HCT116 (cell line): ENCODE data around the gene STUM.

Source experiments
- CEBPB ChIP-seq: IDR thresholded peaks from 2 replicates; pipeline ENCODE4 v1.6.1; 2012; ENCODE audit warnings: low read depth
- EZH2 ChIP-seq: fragments of 200-600 bp; sonication (generic); IDR thresholded peaks from 2 replicates; pipeline ENCODE4 v1.6.1; 2017; ENCODE audit warnings: antibody characterized with exemption, mixed run types
- EZH2phosphoT487 ChIP-seq: fragments of 200-600 bp; IDR thresholded peaks from 2 replicates; pipeline ENCODE4 v1.6.1; 2018; ENCODE audit warnings: antibody characterized with exemption, borderline replicate concordance
- MAX ChIP-seq: IDR thresholded peaks from 2 replicates; pipeline ENCODE4 v1.6.1; 2012
- POLR2A ChIP-seq: IDR thresholded peaks from 2 replicates; pipeline ENCODE4 v1.7.0; 2011; ENCODE audit warnings: borderline replicate concordance; ENCODE audit not compliant: insufficient read depth, insufficient read length; ENCODE audit errors: extremely low read depth
- POLR2AphosphoS5 ChIP-seq: IDR thresholded peaks from 2 replicates; pipeline ENCODE4 v1.6.1; 2011; ENCODE audit warnings: mild to moderate bottlenecking, low read depth, low read length, moderate library complexity
- RAD21 ChIP-seq: IDR thresholded peaks from 2 replicates; pipeline ENCODE4 v1.6.1; 2012; ENCODE audit warnings: low read depth, mild to moderate bottlenecking
- REST ChIP-seq: IDR thresholded peaks from 2 replicates; pipeline ENCODE4 v1.6.1; 2012; ENCODE audit warnings: low read depth
- SP1 ChIP-seq: IDR thresholded peaks from 2 replicates; pipeline ENCODE4 v1.6.1; 2012; ENCODE audit warnings: low read depth
- TCF7L2 ChIP-seq: IDR thresholded peaks from 2 replicates; pipeline ENCODE4 v1.7.0; 2011; ENCODE audit warnings: borderline replicate concordance, inconsistent platforms; ENCODE audit not compliant: insufficient read depth, insufficient read length; ENCODE audit errors: extremely low read depth
- ZNF274 ChIP-seq: fragments of 200-500 bp; sonication (Bioruptor generic); IDR thresholded peaks from 2 replicates; pipeline ENCODE4 v1.6.1; 2014; ENCODE audit warnings: mild to moderate bottlenecking, low read depth, low read length, inconsistent platforms
- TF ChIP-seq, protein P1 (sequence below), 3 experiments: fragments of 200-600 bp in 1 of 3; sonication (generic) in 1 of 3; IDR thresholded peaks in 2 of 3; conservative IDR thresholded peaks in 1 of 3; 2 replicates each; pipeline ENCODE4 v1.5.1; 2012 to 2017; ENCODE audit warnings: low read depth in 2 of 3, low read length in 2 of 3, antibody characterized with exemption in 1 of 3, borderline replicate concordance in 1 of 3, control low read depth in 1 of 3, mild to moderate bottlenecking in 1 of 3, mixed read lengths in 1 of 3, mixed run types in 1 of 3, moderate library complexity in 1 of 3; ENCODE audit not compliant: insufficient read depth in 1 of 3

DNA sequence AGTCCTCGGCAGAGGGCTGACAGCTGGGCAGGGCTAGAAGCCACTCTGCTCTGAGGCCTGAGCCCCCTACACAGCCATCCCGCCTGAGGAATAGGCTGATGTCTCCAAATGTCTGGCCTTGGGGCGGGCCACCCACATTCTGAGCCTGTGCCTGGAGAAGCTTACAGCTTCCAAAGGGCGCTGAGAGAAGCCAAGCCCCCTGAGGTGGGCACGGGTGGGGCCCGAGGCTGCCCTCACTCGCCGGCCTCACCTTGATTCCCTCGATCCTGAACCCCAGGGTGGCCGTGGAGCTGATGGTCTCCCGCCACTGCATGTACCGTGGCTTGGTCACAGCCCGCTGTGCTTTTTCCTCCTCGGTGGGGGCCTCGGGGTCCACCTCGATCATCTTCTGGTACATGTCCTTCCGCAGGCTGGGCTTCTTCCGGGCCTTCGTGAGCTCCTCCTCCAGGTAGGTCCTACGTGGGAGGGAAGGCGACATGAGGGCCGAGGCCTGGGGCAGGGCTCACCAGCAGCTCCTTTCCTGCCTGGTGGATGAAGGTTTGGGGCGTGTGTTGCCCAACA is 93.2 kb downstream of the STUM start:
- TF ChIP-seq, protein P1, sequence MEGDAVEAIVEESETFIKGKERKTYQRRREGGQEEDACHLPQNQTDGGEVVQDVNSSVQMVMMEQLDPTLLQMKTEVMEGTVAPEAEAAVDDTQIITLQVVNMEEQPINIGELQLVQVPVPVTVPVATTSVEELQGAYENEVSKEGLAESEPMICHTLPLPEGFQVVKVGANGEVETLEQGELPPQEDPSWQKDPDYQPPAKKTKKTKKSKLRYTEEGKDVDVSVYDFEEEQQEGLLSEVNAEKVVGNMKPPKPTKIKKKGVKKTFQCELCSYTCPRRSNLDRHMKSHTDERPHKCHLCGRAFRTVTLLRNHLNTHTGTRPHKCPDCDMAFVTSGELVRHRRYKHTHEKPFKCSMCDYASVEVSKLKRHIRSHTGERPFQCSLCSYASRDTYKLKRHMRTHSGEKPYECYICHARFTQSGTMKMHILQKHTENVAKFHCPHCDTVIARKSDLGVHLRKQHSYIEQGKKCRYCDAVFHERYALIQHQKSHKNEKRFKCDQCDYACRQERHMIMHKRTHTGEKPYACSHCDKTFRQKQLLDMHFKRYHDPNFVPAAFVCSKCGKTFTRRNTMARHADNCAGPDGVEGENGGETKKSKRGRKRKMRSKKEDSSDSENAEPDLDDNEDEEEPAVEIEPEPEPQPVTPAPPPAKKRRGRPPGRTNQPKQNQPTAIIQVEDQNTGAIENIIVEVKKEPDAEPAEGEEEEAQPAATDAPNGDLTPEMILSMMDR (IDR thresholded peaks at IDR 0.05 in 2 of 3, conservative IDR thresholded peaks at IDR 0.05 in 1 of 3; ENCODE audit: borderline replicate concordance in 1 of 3, insufficient read depth in 1 of 3, low read depth in 2 of 3, low read length in 2 of 3), result no peak
- TF ChIP-seq SP1 (no peak), POLR2A (no peak), CEBPB (no peak), ZNF274 (no peak), EZH2phosphoT487 (no peak), POLR2AphosphoS5 (no peak), REST (no peak), TCF7L2 (no peak), MAX (no peak), EZH2 (no peak), RAD21 (no peak)
